ENCODE data around the gene NEU1. TPM values are rescaled to one million over a fixed set of nuclear protein-coding genes. Genes with fewer than 3 reads are reported as not detected.
"Not testable (repeated sequence)": the region's sequence is repeated elsewhere in the genome, so short reads cannot be mapped to it uniquely, and the experiment has no call there.

The NEU1 gene
- total RNA-seq, 1 experiment from 2014 or later: 34.3 TPM

DNA sequence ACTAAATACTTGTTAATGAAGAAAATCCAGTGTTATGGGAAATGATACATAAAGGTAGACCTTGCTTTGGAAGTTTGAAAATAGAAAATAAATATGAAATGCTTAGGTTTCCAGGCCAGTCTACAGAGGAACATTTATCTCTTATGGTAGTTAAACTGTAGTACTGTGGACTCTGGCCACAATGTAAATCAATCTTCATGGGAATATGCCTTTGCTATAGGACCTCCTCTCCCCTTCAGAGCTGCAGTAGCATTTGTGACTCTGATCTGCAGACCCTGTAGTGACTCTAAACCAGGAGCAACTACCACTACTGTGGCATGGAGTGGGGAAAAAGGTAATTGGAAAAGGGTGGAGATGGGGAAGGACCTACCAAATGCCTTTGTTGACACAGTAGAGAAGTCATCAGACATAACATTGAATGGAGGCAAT, 42.7 kb downstream of the NEU1 start:
- POLR2A ChIA-PET (ENCODE audit: low non-redundant PET): interaction anchor here (0.7 kb wide), 1 partner anchor 117 kb away, joined by 6 read pairs; the partner anchor contains the start of gene ABHD16A
- BruUV-seq (replicated peaks): no TSS peak
- CTCF ChIA-PET: no interaction called here

DNA sequence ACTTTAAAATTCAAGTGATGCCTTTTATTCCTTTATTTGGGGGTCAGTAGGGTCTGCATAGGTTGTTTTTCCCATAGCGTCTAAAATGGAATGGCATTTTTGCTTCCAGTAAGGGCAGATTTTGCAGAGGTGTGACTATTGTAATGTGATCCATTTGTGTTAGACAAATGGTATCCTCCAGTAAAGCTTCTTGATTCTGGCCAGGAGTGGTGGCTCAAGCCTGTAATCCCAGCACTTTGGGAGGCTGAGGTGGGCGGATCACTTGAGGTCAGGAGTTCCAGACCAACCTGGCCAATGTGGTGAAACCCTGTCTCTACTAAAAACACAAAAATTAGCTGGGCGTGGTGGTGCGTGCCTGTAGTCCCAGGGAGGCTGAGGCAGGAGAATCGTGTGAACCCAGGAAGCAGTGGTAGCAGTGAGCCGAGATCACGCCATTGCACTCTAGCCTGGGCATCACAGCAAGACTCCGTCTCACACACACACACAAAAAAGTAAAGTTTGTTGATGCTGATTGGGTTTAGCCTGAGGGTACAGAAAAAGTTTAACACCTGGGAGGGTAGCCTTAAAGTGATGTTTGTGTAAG, 44.6 kb downstream of the NEU1 start:
- DNase-seq (ENCODE audit: low spot score); CTCF ChIA-PET; BruUV-seq (replicated peaks); H3K27me3 ChIP-seq (replicated peaks; ENCODE audit: insufficient read depth, low read depth, low read length, poor library complexity); H3K9me3 ChIP-seq (ENCODE audit: low read depth, low read length, poor library complexity, severe bottlenecking); intact Hi-C loops (cut with micrococcal nuclease; ENCODE audit: unreplicated experiment); H3K36me3 ChIP-seq (ENCODE audit: insufficient read depth, low read length, poor library complexity, severe bottlenecking); POLR2A ChIA-PET (ENCODE audit: low non-redundant PET): not testable (repeated sequence)
- Histone ChIP-seq H3K4me3 (ENCODE audit: low read depth, low read length, poor library complexity, severe bottlenecking) (peak overlapping the region; percentile 50), H3K4me1 (ENCODE audit: insufficient read depth, low read length, poor library complexity, severe bottlenecking) (peaks cover 14% of the 10 kb centered on the region), H3K27ac (ENCODE audit: low read depth, low read length, poor library complexity, severe bottlenecking) (peak overlapping the region; percentile 12)

More for the DNA sequence above, 42.7 kb downstream of the NEU1 start:
- Histone ChIP-seq H3K4me3 (ENCODE audit: low read depth, low read length, poor library complexity, severe bottlenecking) (no peak overlapping the region), H3K27me3 (replicated peaks; ENCODE audit: insufficient read depth, low read depth, low read length, poor library complexity) (no peaks in the 10 kb centered on the region), H3K27ac (ENCODE audit: low read depth, low read length, poor library complexity, severe bottlenecking) (no peak overlapping the region), H3K9me3 (ENCODE audit: low read depth, low read length, poor library complexity, severe bottlenecking) (no peaks in the 10 kb centered on the region), H3K4me1 (ENCODE audit: insufficient read depth, low read length, poor library complexity, severe bottlenecking) (peaks cover 7% of the 10 kb centered on the region), H3K36me3 (ENCODE audit: insufficient read depth, low read length, poor library complexity, severe bottlenecking) (no peaks in the 10 kb centered on the region)
- intact Hi-C loops (cut with micrococcal nuclease; ENCODE audit: unreplicated experiment): no loop called here
- DNase-seq (ENCODE audit: low spot score): no peak
- TF ChIP-seq, protein P1, sequence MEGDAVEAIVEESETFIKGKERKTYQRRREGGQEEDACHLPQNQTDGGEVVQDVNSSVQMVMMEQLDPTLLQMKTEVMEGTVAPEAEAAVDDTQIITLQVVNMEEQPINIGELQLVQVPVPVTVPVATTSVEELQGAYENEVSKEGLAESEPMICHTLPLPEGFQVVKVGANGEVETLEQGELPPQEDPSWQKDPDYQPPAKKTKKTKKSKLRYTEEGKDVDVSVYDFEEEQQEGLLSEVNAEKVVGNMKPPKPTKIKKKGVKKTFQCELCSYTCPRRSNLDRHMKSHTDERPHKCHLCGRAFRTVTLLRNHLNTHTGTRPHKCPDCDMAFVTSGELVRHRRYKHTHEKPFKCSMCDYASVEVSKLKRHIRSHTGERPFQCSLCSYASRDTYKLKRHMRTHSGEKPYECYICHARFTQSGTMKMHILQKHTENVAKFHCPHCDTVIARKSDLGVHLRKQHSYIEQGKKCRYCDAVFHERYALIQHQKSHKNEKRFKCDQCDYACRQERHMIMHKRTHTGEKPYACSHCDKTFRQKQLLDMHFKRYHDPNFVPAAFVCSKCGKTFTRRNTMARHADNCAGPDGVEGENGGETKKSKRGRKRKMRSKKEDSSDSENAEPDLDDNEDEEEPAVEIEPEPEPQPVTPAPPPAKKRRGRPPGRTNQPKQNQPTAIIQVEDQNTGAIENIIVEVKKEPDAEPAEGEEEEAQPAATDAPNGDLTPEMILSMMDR (conservative IDR thresholded peaks at IDR 0.05; ENCODE audit: low read depth, low read length): no peak
- no peak for TF ChIP-seq EZH2 (IDR thresholded peaks at IDR 0.05; ENCODE audit: borderline replicate concordance, low read depth, low read length, poor library complexity, severe bottlenecking)

DNA sequence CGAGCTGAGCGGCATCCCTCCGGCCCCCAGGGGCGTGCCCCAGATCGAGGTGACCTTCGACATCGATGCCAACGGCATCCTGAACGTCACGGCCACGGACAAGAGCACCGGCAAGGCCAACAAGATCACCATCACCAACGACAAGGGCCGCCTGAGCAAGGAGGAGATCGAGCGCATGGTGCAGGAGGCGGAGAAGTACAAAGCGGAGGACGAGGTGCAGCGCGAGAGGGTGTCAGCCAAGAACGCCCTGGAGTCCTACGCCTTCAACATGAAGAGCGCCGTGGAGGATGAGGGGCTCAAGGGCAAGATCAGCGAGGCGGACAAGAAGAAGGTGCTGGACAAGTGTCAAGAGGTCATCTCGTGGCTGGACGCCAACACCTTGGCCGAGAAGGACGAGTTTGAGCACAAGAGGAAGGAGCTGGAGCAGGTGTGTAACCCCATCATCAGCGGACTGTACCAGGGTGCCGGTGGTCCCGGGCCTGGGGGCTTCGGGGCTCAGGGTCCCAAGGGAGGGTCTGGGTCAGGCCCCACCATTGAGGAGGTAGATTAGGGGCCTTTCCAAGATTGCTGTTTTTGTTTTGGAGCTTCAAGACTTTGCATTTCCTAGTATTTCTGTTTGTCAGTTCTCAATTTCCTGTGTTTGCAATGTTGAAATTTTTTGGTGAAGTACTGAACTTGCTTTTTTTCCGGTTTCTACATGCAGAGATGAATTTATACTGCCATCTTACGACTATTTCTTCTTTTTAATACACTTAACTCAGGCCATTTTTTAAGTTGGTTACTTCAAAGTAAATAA, 45.3 kb downstream of the NEU1 start:
- H3K27me3 ChIP-seq (replicated peaks; ENCODE audit: insufficient read depth, low read depth, low read length, poor library complexity); intact Hi-C loops (cut with micrococcal nuclease; ENCODE audit: unreplicated experiment); DNase-seq (ENCODE audit: low spot score); POLR2A ChIA-PET (ENCODE audit: low non-redundant PET); H3K9me3 ChIP-seq (ENCODE audit: low read depth, low read length, poor library complexity, severe bottlenecking); H3K36me3 ChIP-seq (ENCODE audit: insufficient read depth, low read length, poor library complexity, severe bottlenecking); CTCF ChIA-PET: not testable (repeated sequence)
- TF ChIP-seq, protein P1 (conservative IDR thresholded peaks at IDR 0.05; ENCODE audit: low read depth, low read length): peak; percentile 32; the same call in 1 of the 2 replicates
- peak overlapping the region; percentile 50 for H3K4me3 ChIP-seq (ENCODE audit: low read depth, low read length, poor library complexity, severe bottlenecking)
- peaks cover 14% of the 10 kb centered on the region for H3K4me1 ChIP-seq (ENCODE audit: insufficient read depth, low read length, poor library complexity, severe bottlenecking)
- TSS peak; percentile 73 for BruUV-seq (replicated peaks)
- peak overlapping the region; percentile 12 for H3K27ac ChIP-seq (ENCODE audit: low read depth, low read length, poor library complexity, severe bottlenecking)

All from A673 (cell line).